HG02759 (cell line): ENCODE results near the gene KCNQ4.
A peak's percentile ranks its signal among the peaks of the same experiment; 100 is the strongest.

ENCODE experiments used
- ATAC-seq: cut with Tn5 transposase; IDR thresholded peaks from one replicate; pipeline ENCODE4 v1.9.1; 2021; ENCODE audit warnings: mild to moderate bottlenecking, moderate library complexity; ENCODE audit not compliant: unreplicated experiment

KCNQ4 gene

DNA sequence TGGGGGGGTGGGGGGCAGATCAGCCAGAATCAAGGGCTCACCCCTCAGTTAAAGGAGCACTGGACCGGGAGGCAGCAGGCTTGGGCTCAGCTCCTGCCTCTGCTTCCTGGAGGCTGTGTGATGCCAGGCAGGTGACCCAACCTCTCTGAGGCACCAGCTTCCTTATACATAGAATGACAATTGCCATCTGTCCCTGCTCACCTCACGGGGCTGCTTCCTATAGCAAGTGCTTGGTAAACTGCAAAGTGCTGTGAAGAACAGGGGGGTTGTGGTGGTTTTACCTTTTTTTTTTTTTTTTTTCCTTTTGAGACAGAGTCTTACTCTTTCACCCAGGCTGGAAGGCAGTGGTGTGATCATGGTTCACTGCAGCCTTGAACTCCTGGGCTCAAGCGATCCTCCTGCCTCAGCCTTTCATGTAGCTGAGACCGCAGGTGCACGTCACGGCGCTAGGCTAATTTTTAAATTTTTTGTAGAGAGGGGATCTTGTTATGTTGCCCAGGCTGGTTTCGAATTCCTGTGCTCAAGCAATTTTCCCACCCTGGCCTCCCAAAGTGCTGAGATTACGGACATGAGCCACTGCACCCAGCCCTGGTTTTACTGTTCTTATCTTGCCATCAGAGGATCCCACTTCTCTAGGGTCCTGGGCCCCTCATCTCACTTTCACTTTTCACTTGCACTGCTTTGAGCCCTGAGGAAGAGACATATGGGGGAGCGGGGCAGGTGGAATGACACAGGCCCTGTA is 11.6 kb downstream of the KCNQ4 start:
- no peak for ATAC-seq

DNA sequence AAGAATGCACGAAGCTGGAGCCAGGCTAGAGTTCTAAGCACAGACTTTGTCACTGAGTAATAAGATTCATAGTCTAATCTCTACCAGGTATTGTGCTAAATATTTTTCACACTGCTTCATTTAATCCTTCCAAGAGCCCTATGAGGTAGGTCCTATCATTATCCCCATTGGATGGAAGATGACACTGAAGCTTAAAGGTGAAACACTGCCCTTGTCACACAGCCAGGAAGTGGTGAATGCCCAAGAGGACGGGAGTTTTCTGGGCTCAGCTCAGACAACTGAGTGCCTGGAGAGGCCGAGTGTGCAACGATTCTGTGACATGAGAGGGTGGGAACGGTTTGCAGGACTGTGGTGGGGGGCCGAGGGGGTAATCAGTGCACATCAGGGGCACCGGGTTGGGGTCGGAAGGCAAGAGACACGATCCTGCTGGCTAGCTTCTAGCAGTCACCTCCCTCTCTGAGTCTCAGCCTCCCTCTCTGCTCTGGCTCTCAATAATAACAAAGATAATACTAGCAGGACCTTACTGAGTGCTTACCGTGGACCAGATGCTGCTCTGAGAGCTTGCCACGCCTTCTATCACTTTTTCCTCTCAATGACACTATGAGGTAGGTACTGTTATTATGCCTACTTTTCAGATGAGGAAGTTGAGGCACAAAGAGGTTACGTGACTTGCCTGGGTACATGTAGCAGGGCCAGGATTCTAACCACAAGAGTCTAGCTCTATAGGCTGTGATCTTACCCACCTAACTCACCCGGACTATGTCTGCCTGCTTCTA is 12.4 kb downstream of the KCNQ4 start:
- ATAC-seq, result no peak

- no peak for ATAC-seq
These were observed 13.5 kb downstream of the KCNQ4 start for GRCh38 chr1:40796939-40797667.

- ATAC-seq, result no peak
These were observed 14.1 kb downstream of the KCNQ4 start for GRCh38 chr1:40797668-40798010.

GRCh38 chr1:40798366-40799281 is 15.0 kb downstream of the KCNQ4 start:
- ATAC-seq, result no peak

DNA sequence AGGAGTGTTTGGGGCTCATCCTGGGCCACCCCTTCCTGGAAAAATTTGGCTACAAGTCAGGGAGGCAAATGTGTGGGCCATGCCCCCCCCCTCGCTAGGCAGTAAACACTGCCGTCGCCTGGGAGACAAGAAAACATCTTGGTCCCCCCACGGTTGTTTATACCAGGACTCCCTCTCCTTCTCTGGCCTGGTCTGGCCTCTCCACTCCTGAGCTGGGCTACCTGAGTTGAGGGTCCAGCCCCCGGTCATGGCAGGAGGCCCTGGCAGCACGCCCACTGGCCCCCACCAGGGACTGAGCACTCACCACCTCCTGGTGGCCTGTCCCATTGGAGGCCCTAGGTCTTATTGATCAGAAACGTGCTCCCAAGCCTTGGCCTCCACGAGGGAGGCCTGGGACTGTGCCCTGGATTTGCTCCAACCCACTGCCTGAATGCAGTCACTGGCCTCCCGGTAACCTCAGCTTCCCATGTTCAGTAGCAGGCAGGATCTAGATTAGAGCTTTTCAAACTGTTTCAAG is 15.8 kb downstream of the KCNQ4 start:
- ATAC-seq, result no peak

DNA sequence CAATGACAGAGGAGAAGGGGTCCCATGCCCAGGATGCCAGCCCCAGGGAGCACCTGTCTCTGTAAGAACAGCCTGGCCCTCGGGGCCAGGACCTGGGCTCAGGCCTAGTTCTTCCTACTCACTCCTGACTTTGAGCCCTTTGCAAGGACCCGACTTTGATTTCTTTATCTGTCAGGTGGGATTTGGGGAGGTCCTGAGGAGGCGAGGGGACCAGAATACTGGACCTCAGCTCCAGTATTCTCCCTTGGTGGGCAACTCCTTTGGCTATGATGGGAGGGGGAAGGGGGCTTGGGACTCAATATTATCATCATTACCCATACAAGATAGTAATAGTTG is 18.1 kb downstream of the KCNQ4 start:
- no peak for ATAC-seq

DNA sequence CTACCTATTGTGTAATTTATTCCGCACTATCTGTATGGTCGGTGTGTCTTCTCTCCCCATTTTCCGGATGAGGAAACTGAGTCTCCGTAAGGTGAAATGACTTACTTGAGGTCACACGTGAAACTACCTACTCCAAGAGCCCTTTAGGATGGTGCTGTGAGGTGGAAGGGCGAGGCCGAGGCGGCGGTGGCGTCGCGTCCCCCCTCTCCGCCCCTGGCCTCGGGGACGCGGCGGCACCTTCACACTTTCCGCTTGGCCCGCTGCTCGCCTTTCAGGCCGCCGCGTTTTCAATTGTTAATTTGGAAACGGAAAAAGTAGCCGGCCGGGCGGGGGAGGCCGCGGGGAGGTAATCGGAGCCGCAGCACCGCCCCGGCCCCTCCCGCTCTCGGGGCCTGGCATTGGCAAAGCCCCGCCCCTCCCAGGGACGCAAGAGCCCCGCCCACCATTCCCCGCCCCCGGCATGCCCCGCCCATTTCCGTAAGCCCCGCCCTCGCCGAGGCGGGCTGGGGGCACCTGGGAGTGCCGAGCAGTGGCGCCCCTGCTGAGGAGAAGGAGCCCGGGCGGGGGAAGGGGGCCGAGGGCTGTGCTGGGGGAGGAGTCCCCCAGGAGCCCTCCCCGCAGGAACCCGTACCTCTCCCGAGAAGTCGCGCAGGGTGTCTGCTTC is 18.6 kb downstream of the KCNQ4 start:
- ATAC-seq, result peak; percentile 72

GRCh38 chr1:40802742-40803113 is 19.1 kb downstream of the KCNQ4 start:
- ATAC-seq, result no peak

GRCh38 chr1:40803447-40803846 is 19.9 kb downstream of the KCNQ4 start:
- no peak for ATAC-seq

- ATAC-seq, result no peak
These were observed 20.3 kb downstream of the KCNQ4 start for GRCh38 chr1:40803902-40804301.

DNA sequence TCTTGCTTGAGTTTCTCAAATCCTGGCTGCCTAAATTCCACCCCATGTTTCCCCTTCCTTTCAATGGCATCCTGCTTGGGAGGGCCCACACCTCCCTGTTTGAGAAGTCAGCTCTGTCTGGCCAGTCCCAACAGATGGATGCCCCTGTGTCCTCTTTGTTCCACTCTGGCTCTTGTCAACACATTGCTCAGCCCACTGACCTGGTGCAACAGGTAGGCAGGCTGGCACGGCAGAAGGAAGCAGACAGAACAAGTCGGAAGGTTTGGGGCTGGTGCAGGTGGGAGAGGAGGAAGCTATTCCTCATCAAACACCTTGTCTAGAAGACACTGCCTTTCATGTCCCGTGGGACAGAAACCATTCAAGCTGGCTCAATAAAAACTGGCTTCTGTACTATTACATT is 22.7 kb downstream of the KCNQ4 start:
- ATAC-seq, result no peak

DNA sequence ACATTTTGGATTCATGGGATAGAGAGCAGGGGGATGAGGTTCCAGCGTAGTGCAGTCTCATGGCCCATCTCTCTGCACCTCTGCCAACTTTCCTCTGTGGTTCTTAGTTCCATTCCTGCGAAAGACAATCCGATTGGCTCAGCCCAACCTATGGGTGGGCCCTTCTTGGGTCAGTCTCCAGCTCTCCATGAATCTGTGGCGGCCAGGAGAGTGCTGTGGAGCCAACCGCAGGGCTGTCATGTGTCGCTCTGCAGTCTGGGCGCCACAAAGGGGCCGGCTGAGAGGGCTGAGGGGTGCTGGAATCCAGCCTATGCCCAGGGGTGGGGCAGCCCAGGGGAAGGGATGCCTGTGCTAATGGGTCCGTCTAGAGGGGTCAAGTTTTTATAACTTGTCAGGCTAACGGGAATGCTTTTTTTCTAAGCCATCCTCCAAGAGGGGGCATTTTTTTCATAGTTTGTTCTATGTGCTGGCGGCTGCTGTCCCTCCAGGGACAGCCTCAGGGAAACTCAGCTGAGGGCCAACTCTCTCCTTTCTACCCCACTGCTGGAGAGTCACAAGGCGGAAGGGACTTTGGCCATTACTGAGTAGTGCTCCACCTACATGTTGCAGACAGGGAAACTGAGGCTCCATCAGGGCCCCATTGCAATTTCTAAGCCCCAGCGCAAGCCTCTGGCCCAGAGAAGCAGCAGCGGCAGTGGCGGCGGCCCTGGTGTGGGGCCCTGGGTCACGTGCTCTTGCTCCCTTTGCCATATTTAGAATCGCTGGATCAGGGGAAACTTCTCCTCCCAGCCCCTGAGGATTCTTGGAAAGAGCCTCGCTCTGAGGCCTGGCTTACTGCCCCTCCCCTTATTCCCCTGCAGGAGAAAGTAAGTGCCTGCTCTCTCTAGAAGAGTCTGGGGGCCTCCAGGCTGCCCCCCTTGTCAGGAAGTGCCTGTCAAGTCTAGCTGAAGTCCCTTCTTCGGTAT is 23.4 kb downstream of the KCNQ4 start:
- no peak for ATAC-seq

DNA sequence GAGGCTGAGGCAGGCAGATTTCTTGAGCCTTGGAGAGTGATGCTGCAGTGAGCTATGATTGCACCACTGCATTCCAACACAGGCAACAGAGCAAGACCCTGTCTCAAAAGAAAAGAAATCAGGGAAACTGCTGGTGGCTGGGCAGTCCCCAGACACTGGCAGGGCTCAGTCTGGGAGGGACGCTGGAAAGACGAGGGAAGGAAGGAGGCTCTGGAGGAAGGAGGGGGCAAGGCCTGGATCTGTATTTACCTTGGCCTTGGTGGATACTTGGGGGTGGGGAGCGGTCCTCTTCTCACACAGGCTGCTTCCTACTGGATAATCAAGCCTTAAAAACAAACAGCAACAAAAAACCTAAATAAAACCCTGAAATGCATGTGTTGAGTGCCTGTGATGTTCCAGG is 24.4 kb downstream of the KCNQ4 start:
- ATAC-seq, result no peak

DNA sequence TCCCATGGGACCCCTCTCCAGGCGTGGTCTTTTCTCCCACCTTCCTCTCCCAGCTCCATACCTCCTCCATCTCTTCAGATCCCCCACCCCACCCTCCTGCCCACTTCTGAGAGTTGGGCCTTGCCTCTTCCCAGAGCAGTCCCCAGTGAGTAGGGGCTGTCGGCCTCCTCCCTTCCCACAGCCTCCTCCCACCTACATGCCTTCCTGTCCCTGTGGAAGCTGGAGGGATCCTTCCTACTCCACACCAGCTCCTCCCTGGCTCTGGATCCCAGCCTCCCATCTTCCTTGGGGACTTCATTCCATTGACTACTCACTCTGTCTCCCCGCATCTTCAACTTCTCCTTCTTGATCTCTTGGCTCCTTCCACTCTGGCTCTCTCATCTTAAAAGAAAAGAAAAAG is 24.9 kb downstream of the KCNQ4 start:
- no peak for ATAC-seq

- ATAC-seq, result no peak
These were observed 25.3 kb downstream of the KCNQ4 start for GRCh38 chr1:40808909-40809308.

DNA sequence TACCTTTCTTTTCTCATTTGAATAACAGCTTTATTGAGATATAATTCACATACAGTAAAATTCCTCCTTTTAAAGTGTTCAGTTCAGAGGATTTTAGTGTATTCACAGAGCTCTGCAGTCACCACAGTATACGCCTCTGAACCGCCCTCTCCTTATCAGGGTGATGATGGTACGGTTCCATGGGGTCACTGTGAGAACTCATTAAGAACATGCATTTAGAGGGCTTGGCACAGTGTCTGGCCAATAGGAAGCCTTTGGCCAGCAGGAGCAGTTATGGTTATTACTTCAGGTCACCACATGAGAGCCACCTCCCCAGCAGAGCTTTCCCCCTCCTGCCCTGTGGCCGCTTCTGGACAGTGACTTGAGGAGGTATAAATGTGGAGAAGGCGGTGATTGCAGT is 27.3 kb downstream of the KCNQ4 start:
- ATAC-seq, result no peak

DNA sequence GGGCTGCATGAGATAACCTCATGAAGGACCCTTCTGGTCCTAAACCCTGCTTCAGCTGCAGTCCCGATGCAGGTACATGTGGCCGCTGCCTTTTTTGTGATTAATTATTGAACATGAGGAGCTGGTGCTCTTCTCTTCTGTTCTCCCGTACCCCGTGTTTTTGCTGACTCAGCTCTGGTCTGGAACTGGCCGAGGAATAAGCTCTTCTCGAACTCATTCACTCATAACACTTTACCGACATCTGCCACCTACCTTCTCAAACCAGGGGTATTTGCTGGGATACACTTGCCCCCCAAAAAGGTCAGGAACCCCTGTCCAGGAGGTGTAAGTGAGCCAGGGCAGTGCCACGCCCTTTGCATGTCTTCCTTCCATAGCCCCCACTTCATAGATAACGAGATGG is 31.8 kb downstream of the KCNQ4 start:
- ATAC-seq, result no peak

GRCh38 chr1:40817791-40818263 is 34.2 kb downstream of the KCNQ4 start:
- no peak for ATAC-seq
